ENCODE data around the gene EMC10.
"Not testable (repeated sequence)": the region's sequence is repeated elsewhere in the genome, so short reads cannot be mapped to it uniquely, and the experiment has no call there.

EMC10 gene

GRCh38 chr19:50467566-50467965 lies 8.7 kb upstream of the EMC10 start:
- no peak overlapping the region for H3K4me3 ChIP-seq (ENCODE audit: low read length)
- no peak for TF ChIP-seq CTCF (IDR thresholded peaks at IDR 0.05; ENCODE audit: insufficient read depth, low read depth, low read length, missing control alignments)
- DNase-seq (ENCODE audit: low read depth) = no peak

- no peak overlapping the region for H3K4me3 ChIP-seq (ENCODE audit: low read length)
- TF ChIP-seq CTCF (IDR thresholded peaks at IDR 0.05; ENCODE audit: insufficient read depth, low read depth, low read length, missing control alignments) = no peak
- no peak for DNase-seq (ENCODE audit: low read depth)
These were observed 7.5 kb upstream of the EMC10 start for GRCh38 chr19:50468818-50469217.

- not testable (repeated sequence) for DNase-seq (ENCODE audit: low read depth); H3K4me3 ChIP-seq (ENCODE audit: low read length)
These were observed 3.0 kb upstream of the EMC10 start for GRCh38 chr19:50473336-50473735.

- no peak overlapping the region for H3K4me3 ChIP-seq (ENCODE audit: low read length)
- no peak for TF ChIP-seq CTCF (IDR thresholded peaks at IDR 0.05; ENCODE audit: insufficient read depth, low read depth, low read length, missing control alignments)
- DNase-seq (ENCODE audit: low read depth) = no peak
These were observed 1.2 kb upstream of the EMC10 start for GRCh38 chr19:50475101-50475568.

GRCh38 chr19:50475736-50476223 lies 527 bp upstream of the EMC10 start:
- peak overlapping the region; percentile 19 for H3K4me3 ChIP-seq (ENCODE audit: low read length)
- no peak for TF ChIP-seq CTCF (IDR thresholded peaks at IDR 0.05; ENCODE audit: insufficient read depth, low read depth, low read length, missing control alignments)
- DNase-seq (ENCODE audit: low read depth) = no peak

- no peak for DNase-seq (ENCODE audit: low read depth)
These were observed 566 bp downstream of the EMC10 start for GRCh38 chr19:50476907-50477238.

GRCh38 chr19:50477751-50478515 lies 1.6 kb downstream of the EMC10 start:
- no peak for TF ChIP-seq CTCF (IDR thresholded peaks at IDR 0.05; ENCODE audit: insufficient read depth, low read depth, low read length, missing control alignments)
- no peak overlapping the region for H3K4me3 ChIP-seq (ENCODE audit: low read length)
- DNase-seq (ENCODE audit: low read depth) = no peak

More at GRCh38 chr19:50476907-50477238, 566 bp downstream of the EMC10 start:
- peak overlapping the region; percentile 80 for H3K4me3 ChIP-seq (ENCODE audit: low read length)
- TF ChIP-seq CTCF (IDR thresholded peaks at IDR 0.05; ENCODE audit: insufficient read depth, low read depth, low read length, missing control alignments) = no peak

Data from epithelial cell of esophagus (primary cell).